ENCODE results near the gene HSPG2. TPM values are rescaled to one million over a fixed set of nuclear protein-coding genes. Genes with fewer than 3 reads are reported as not detected.

The HSPG2 gene
- total and polyA plus RNA-seq, 2 donors (not counting 1 experiment from before 2014, with no cell fraction given) = 2.0 to 4.5 TPM

DNA sequence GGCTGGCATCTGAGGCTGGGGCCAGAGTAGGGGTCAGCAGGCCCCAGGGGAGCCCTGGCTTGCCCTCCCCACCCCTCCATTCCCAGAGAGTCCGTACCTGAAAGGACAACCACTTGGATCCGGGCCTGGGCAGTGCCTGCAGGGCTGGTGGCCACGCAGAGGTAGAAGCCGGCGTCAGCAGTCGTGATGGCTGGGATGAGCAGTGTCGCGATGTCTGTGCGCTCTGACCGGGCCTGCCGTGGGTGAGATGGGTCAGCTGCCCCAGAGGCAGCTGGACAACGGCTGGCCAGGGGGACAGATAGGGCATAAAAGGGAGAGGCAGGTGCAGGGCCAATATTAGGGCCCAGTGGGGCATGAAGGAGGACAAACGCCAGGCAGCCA lies 82.4 kb downstream of the HSPG2 start:
- no peaks in the 10 kb centered on the region for H3K27me3 Mint-ChIP-seq
- no peak for DNase-seq
- POLR2A ChIA-PET = no interaction called here

More for the DNA sequence above, 82.4 kb downstream of the HSPG2 start:
- Histone ChIP-seq H3K9me3 (ENCODE audit: control extremely low read depth in 1 of 3, control insufficient read depth in 2 of 3, insufficient read depth in 1 of 3, low read length in 2 of 3) (peaks cover 0 to 4% (median 0%) of the 10 kb centered on the region in 3 donors), H2AFZ (ENCODE audit: insufficient read depth, low read depth, low read length, poor library complexity, severe bottlenecking) (no peak overlapping the region), H3K4me1 (ENCODE audit: control insufficient read depth in 2 of 2, insufficient read depth in 2 of 2, low read length in 2 of 2) (peaks cover 6 to 15% of the 10 kb centered on the region in 2 donors), H4K20me1 (ENCODE audit: control insufficient read depth, insufficient read depth, low read length, poor library complexity, severe bottlenecking) (no peaks in the 10 kb centered on the region), H3K27ac (ENCODE audit: low read length in 2 of 2) (no peak overlapping the region), H3K9ac (ENCODE audit: low read length) (no peak overlapping the region), H3K4me3 (ENCODE audit: control extremely low read depth in 1 of 5, extremely low read depth in 1 of 5, insufficient read depth in 1 of 5, low read depth in 2 of 5, low read length in 4 of 5) (no peak overlapping the region), H3K4me2 (replicated peaks; ENCODE audit: low read depth, low read length, poor library complexity, severe bottlenecking) (no peak overlapping the region), H3K79me2 (ENCODE audit: control insufficient read depth, insufficient read depth, low read length) (no peaks in the 10 kb centered on the region), H3K27me3 (replicated peaks in 1 of 4; ENCODE audit: control extremely low read depth in 1 of 4, control insufficient read depth in 3 of 4, insufficient read depth in 4 of 4, low read length in 3 of 4) (no peaks in the 10 kb centered on the region), H3K36me3 (replicated peaks in 1 of 2; ENCODE audit: control extremely low read depth in 1 of 2, control insufficient read depth in 1 of 2, extremely low read depth in 1 of 2, insufficient read depth in 2 of 2, low read length in 1 of 2) (no peaks in the 10 kb centered on the region)
- ATAC-seq (ENCODE audit: low read depth) = no peak
- Mint-ChIP-seq H3K4me1 (peaks cover 13% of the 10 kb centered on the region), H3K4me3 (no peak overlapping the region), H3K9me3 (ENCODE audit: insufficient read depth) (no peaks in the 10 kb centered on the region), H3K27ac (no peak overlapping the region)
- TF ChIP-seq CTCF (IDR thresholded peaks at IDR 0.05) (no peak), EZH2 (IDR thresholded peaks at IDR 0.05; ENCODE audit: borderline replicate concordance, insufficient read depth, low read depth, low read length, poor library complexity, severe bottlenecking) (no peak)
- WGBS (ENCODE audit: insufficient coverage) = 98% methylated on average over 13 of the region's 13 CpGs
- CTCF ChIA-PET = no interaction called here
- intact Hi-C loops (cut with micrococcal nuclease) = no loop called here

Measured in B cell (primary cell).